ENCODE data around the gene STAT4.

GRCh38 chr2:191117341-191117740 lies 33.5 kb downstream of the STAT4 start:
- no peak for TF ChIP-seq RCOR1 (IDR thresholded peaks at IDR 0.05; ENCODE audit: low read length)
- no peak for TF ChIP-seq NRF1 (IDR thresholded peaks at IDR 0.05; ENCODE audit: low read depth, low read length)
- no peak for TF ChIP-seq CTCF (IDR thresholded peaks at IDR 0.05)
- no peak for TF ChIP-seq RAD21 (IDR thresholded peaks at IDR 0.05; ENCODE audit: low read length)
- TF ChIP-seq TAF1 (IDR thresholded peaks at IDR 0.05; ENCODE audit: borderline replicate concordance, low read depth, low read length) = no peak
- TF ChIP-seq EZH2phosphoT487 (IDR thresholded peaks at IDR 0.05; ENCODE audit: borderline replicate concordance, low read depth) = no peak
- no peak for TF ChIP-seq GABPA (IDR thresholded peaks at IDR 0.05; ENCODE audit: low read depth)
- no peak for TF ChIP-seq ZBTB33 (IDR thresholded peaks at IDR 0.05; ENCODE audit: borderline replicate concordance, low read depth)
- no peak for TF ChIP-seq MAX (IDR thresholded peaks at IDR 0.05; ENCODE audit: low read depth)
- no peak for TF ChIP-seq USF2 (IDR thresholded peaks at IDR 0.05; ENCODE audit: borderline replicate concordance, low read depth, low read length)
- no peak for TF ChIP-seq POLR2AphosphoS5 (IDR thresholded peaks at IDR 0.05; ENCODE audit: low read depth, low read length)
- no peak for TF ChIP-seq USF1 (IDR thresholded peaks at IDR 0.05; ENCODE audit: borderline replicate concordance, low read depth)
